ENCODE results near the gene SIRT2. TPM values are rescaled to one million over a fixed set of nuclear protein-coding genes. Genes with fewer than 3 reads are reported as not detected.

Gene SIRT2
- total RNA-seq, 6 donors from 2014 or later: 45.2 to 93.2 (median 59.1) TPM

DNA sequence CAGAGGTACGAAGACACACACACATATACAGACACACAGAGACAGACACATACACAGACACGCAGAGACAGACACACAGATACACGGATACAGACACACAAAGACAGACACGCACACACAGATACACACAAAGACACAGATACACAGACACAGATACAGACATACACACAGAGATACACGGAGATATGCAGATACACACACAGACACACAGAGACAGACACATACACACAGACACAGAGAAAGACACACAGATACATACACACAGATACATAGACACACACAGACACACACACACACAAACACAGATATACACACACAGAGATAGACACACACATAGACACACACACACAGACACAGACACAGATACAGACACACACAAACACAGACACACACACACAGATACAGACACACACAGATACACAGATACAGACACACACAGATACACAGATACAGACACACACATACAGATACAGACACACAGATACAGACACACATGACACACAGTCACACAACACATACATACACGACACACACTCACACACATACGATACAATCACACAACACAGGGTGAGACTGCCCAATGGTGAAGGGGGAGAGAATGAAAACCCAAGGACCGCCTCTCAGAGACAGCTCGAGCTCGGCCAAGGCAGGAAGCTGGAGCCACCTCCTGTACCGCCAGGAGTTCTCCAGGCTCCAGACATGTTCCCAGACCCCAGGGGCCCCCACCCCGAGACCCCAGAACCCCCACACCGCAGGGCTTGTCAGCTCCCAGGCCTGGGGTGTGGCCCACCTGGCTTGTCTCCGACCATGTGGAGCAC lies 21.4 kb upstream of the SIRT2 start:
- H3K36me3 ChIP-seq: peaks cover 3 to 35% (median 20%) of the 10 kb centered on the region in 4 donors
- no peaks in the 10 kb centered on the region for H3K9me3 ChIP-seq
- no peaks in the 10 kb centered on the region for H3K4me1 ChIP-seq
- 77 to 79% methylated on average over 11 to 14 of the region's 14 CpGs for WGBS, 2 donors
- ATAC-seq (ENCODE audit: low FRiP score in 2 of 2) (no peak), DNase-seq (no peak)
- no peaks in the 10 kb centered on the region for H3K27me3 ChIP-seq
- TF ChIP-seq POLR2A (IDR thresholded peaks at IDR 0.05) (no peak), POLR2AphosphoS5 (IDR thresholded peaks at IDR 0.05) (no peak), EP300 (IDR thresholded peaks at IDR 0.05) (no peak)
- TF ChIP-seq, protein P1, sequence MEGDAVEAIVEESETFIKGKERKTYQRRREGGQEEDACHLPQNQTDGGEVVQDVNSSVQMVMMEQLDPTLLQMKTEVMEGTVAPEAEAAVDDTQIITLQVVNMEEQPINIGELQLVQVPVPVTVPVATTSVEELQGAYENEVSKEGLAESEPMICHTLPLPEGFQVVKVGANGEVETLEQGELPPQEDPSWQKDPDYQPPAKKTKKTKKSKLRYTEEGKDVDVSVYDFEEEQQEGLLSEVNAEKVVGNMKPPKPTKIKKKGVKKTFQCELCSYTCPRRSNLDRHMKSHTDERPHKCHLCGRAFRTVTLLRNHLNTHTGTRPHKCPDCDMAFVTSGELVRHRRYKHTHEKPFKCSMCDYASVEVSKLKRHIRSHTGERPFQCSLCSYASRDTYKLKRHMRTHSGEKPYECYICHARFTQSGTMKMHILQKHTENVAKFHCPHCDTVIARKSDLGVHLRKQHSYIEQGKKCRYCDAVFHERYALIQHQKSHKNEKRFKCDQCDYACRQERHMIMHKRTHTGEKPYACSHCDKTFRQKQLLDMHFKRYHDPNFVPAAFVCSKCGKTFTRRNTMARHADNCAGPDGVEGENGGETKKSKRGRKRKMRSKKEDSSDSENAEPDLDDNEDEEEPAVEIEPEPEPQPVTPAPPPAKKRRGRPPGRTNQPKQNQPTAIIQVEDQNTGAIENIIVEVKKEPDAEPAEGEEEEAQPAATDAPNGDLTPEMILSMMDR (IDR thresholded peaks at IDR 0.05): no peak
- H3K4me3 ChIP-seq: no peak overlapping the region
- no peak overlapping the region for H3K27ac ChIP-seq

GRCh38 chr19:38919837-38920601 lies 20.6 kb upstream of the SIRT2 start:
- ATAC-seq (ENCODE audit: low FRiP score in 2 of 2) (no peak), DNase-seq (no peak)
- 71 to 75% methylated on average over 20 to 21 of the region's 21 CpGs for WGBS, 2 donors
- no peak overlapping the region for H3K27ac ChIP-seq
- no peaks in the 10 kb centered on the region for H3K9me3 ChIP-seq
- H3K4me3 ChIP-seq: no peak overlapping the region
- H3K27me3 ChIP-seq: no peaks in the 10 kb centered on the region
- no peak for TF ChIP-seq POLR2AphosphoS5 (IDR thresholded peaks at IDR 0.05)
- no peak for TF ChIP-seq EP300 (IDR thresholded peaks at IDR 0.05)
- no peak for TF ChIP-seq POLR2A (IDR thresholded peaks at IDR 0.05)
- TF ChIP-seq, protein P1 (IDR thresholded peaks at IDR 0.05): no peak
- peaks cover 3 to 28% (median 16%) of the 10 kb centered on the region in 4 donors for H3K36me3 ChIP-seq
- no peaks in the 10 kb centered on the region for H3K4me1 ChIP-seq

DNA sequence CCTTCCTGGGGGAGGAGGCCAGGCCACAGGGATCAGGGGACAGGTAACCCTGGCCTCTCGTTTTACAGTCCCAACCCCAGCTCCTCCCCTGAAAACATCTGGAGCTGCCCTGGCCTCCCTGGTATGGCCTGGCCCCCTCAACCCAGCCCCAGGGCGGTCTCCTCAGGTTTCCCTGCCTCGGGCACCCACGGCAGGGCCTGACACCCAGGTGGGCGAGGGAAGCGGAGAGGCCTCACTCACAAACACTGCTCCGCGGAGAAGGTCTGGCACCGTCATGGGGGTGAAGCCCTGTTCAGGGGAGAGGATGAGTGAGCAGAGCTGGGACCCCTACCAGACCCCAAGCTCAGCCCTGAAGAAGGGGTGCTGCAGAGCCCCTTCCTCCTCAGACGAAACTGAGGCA lies 19.1 kb upstream of the SIRT2 start:
- WGBS, 2 donors: 93 to 98% methylated on average over 7 to 9 of the region's 10 CpGs
- Histone ChIP-seq H3K27ac (no peak overlapping the region), H3K4me1 (no peaks in the 10 kb centered on the region), H3K27me3 (no peaks in the 10 kb centered on the region), H3K4me3 (no peak overlapping the region), H3K9me3 (no peaks in the 10 kb centered on the region), H3K36me3 (peaks cover 0 to 16% (median 5%) of the 10 kb centered on the region in 4 donors)
- TF ChIP-seq, protein P1 (IDR thresholded peaks at IDR 0.05): no peak
- TF ChIP-seq POLR2AphosphoS5 (IDR thresholded peaks at IDR 0.05): no peak
- no peak for TF ChIP-seq EP300 (IDR thresholded peaks at IDR 0.05)
- TF ChIP-seq POLR2A (IDR thresholded peaks at IDR 0.05): no peak
- ATAC-seq (ENCODE audit: low FRiP score in 2 of 2) (no peak), DNase-seq (no peak)

- Histone ChIP-seq H3K4me1 (no peaks in the 10 kb centered on the region), H3K4me3 (no peak overlapping the region), H3K27ac (no peak overlapping the region), H3K27me3 (no peaks in the 10 kb centered on the region), H3K36me3 (peaks cover 0 to 16% (median 5%) of the 10 kb centered on the region in 4 donors), H3K9me3 (no peaks in the 10 kb centered on the region)
- DNase-seq (no peak), ATAC-seq (ENCODE audit: low FRiP score in 2 of 2) (no peak)
- WGBS, 2 donors: 84 to 85% methylated on average over 6 to 12 of the region's 13 CpGs
- TF ChIP-seq EP300 (IDR thresholded peaks at IDR 0.05) (no peak), POLR2AphosphoS5 (IDR thresholded peaks at IDR 0.05) (no peak), POLR2A (IDR thresholded peaks at IDR 0.05) (no peak)
- TF ChIP-seq, protein P1 (IDR thresholded peaks at IDR 0.05): no peak
These were observed 18.6 kb upstream of the SIRT2 start for GRCh38 chr19:38917921-38918491.
